MV-4-11 (cell line): ENCODE results near the gene KIF7.
"Not testable (repeated sequence)": the region's sequence is repeated elsewhere in the genome, so short reads cannot be mapped to it uniquely, and the experiment has no call there.

Experiments
- DNase-seq: peaks from one replicate; lab custom pipeline; 2025; lab: John Stamatoyannopoulos, UW

Gene KIF7

DNA sequence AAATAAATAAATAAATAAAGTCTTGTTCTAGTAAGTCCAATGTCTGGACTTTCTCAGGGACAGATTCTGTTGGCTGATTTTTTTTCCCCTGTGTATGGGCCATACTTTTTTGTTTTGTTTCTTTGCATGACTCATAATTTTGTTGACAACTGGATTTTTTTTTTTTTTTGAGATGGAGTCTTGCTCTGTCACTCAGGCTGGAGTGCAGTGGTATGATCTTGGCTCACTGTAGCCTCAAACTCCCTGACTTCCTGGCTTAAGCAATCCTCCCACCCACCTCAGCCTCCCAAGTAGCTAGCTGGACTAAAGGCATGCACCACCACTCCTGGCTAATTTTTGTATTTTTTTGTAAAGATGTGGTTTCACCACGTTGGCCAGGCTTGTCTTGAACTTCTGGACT, 41.1 kb downstream of the KIF7 start:
- no peak for DNase-seq

DNA sequence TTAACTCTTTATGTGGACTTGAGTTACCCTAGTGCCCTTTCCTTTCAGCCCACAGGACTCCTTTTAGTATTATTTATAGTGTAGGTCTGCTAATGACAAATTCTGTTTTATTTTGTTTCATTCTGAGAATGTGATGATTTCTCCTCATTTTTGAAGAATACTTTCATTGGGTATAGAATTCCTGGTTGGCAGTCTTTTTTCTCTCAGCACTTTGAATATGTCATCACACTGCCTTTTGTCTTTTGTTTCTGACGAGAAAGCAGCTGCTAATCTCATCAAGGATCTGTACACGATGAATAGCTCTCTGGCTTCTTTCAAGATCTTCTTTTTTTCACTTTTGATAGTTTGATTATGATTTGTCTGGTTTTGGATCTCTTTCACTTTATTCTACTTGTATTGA, 42.2 kb downstream of the KIF7 start:
- DNase-seq, result no peak

DNA sequence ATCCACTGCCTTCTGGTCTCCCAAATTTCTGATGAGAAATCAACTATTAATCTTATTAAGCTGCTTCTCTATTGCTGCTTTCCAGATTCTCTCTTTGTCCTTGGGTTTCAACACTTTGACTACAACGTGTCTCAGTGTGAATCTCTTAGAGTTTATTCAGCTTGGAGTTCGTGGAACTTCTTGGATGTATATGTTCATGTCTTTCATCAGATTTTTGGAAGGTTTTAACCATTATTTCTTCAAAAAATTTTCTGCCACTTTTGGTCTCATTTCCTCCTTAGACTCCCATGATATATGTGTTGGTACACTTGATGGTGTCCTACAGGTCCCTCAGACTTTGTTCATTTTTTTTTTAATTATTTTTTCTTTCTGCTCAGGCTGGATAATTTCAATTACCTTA, 44.0 kb downstream of the KIF7 start:
- DNase-seq, result no peak

DNA sequence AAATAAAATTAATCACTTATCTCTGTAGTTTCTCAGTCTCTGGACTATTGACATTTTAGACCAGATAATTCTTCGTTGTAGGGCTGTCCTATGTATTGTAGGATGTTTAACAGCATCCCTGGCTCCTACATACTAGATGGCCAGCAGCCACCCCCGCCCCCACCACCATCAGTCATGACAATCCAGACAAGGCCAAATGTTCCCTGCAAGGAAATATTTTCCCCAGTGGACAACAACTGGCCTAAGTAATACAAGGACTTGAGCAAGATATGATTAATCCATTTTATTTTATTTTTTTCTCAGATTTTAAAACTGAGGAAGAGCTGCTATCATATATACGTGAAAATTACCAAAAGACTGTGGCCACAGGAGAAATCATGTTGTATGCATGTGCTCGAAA, 56.2 kb downstream of the KIF7 start:
- no peak for DNase-seq

DNA sequence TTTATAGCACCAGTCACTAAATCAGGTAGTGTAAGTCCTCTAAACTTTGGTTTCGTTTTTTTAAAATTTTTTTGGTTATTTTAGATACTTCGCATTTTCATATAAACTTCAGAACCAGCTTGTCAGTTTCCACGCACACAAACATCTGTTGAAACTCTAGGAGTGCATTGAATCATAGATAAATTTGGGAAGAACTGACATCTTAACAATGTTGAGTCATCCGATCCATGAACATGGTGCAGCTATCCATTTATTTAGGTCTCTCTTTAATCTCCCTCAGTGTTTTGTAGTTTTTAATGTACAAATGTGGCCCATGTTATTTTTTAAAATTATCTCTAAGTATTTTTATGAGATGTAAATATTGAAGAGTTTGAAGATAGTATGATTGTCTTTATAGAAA, 62.2 kb downstream of the KIF7 start:
- DNase-seq, result no peak

DNA sequence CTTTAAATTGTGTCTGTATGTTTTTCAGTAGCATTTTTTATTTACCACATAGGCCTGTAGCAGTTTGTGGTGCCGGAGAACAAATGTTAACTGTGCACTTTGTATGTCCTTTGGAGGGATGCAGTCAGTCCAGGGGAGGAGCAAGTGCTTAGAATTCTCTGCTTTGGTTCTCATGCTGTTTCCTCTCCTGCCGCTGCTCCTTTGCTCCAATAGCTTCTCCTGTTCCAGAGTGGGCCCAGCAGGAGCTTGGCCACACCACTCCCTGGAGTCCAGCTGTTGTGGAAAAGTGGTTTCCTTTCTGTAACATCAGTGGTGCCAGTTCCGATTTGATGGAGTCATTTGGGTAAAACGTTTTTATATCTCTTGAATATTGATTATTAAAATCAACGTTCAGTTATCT, 63.4 kb downstream of the KIF7 start:
- DNase-seq, result no peak

DNA sequence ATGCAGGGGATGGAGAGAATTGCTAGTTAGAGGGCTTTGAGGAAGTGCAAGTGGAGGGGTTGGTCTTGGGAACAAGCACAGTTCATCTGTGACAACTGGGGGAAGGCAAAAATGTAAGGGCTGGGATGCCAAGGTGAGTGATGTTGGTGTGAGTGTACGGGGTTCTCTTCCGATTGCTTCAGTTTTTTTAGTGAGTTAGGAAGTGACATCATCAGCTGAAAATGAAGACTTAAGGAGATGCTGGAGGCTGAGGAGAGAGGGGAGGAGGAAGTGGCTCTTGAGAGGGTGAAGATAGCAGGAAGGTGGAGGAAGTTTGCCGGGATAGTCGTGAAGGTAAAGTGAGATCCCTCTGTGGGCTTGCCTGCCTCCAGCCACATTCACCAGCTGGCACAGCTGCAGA, 67.3 kb downstream of the KIF7 start:
- peak; percentile 36 for DNase-seq

DNA sequence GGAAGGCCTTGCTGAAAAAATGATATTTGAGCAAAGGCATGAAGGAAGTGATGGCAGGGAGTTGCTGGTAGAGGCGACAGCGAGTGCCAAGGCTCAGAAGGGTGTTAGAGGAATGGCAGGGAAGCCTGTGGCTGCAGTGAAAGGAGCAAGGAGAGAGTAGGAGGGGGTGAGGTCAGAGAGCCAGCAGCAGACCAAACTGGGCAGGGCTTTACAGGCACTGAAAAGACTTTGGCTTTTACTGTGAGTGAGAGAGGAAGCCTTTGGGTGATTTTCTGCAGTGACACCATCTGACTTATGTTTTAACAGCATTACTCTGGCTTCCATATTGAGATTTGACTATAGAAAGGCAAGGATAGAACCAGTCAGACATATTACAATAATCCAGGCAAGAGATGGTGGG, 68.6 kb downstream of the KIF7 start:
- DNase-seq, result no peak

DNA sequence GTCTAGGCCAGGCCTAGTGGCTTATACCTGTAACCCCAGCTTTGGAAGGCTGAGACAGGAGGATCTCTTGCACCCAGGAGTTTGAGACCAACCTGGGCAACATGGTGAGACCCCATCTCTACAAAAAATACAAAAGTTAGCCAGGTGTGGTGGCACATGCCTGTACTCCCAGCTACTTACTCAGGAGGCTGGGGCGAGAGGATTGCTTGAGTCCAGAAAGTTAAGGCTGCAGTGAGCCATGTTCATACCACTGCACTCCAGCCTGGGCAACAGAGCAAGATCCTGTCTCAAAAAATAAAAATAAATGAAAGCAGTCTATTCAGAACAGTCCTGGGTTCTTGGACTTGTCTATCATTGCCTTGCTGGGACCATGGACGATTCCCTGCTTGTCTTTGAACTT, 74.5 kb downstream of the KIF7 start:
- DNase-seq, result not testable (repeated sequence)

DNA sequence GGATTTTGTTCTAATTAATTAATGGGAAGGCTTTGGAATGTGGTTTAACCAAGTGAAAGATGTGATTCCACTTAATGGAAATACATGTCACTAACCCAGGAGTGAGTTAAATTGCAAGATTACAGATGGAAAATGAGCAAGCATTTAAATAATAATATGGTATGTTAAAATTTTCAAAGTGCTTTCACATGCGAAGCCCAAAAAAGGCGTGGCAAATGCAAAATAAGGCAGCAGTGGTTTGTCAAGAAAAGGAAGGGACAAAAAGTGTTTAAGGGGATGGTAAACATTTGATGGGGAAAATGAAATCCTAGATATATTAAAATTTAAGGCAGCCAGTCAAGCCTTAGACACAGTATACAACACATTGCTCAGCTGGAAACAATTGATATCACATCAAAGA, 77.1 kb downstream of the KIF7 start:
- no peak for DNase-seq
